ENCODE measurements around the gene HSD3B7. TPM values are rescaled to one million over a fixed set of nuclear protein-coding genes. Genes with fewer than 3 reads are reported as not detected.

HSD3B7 gene
- total RNA-seq: 11.6 and 14.7 TPM in 2 replicates

DNA sequence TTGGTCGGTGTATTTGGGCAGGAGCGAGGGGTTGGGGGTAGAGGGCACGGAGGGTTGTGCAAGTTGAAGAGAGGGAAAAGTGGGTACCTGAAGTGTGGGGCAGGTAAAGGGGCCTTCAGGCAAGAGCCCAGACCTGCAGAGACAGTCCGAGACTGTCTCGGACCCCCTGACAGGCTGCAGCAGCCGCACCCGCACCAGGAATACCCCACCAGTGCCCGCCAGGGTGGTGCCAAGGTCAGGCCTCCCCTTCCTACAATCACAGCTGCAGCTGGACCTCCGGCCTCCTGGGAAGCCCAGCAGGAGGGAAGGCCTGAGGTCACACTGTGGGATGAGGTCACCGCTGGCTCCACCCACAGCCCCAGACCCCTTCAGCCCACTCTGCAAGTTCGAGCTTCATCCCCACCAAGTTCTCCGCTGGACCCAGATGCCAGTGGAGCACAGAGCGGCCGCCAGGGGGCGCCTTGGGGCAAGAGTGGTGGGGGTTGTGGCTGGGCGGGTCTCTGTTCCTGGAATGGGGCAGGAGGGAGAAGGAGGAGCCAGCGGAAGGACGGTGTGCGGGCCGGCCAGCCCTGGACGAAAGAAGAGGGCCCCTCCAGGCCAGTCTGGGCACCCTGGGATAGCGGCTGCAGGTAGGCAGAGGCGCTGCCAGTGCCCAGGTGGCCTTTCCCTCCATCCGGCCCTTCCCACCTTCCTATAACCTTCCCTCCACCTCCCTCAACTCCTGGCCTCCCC is at the start of gene HSD3B7:
Gene HSD3B7, plus strand, starts transcription at position 539 of the 732 bp plus-strand sequence. CDS start 452 bp downstream, outside the sequence.

DNA sequence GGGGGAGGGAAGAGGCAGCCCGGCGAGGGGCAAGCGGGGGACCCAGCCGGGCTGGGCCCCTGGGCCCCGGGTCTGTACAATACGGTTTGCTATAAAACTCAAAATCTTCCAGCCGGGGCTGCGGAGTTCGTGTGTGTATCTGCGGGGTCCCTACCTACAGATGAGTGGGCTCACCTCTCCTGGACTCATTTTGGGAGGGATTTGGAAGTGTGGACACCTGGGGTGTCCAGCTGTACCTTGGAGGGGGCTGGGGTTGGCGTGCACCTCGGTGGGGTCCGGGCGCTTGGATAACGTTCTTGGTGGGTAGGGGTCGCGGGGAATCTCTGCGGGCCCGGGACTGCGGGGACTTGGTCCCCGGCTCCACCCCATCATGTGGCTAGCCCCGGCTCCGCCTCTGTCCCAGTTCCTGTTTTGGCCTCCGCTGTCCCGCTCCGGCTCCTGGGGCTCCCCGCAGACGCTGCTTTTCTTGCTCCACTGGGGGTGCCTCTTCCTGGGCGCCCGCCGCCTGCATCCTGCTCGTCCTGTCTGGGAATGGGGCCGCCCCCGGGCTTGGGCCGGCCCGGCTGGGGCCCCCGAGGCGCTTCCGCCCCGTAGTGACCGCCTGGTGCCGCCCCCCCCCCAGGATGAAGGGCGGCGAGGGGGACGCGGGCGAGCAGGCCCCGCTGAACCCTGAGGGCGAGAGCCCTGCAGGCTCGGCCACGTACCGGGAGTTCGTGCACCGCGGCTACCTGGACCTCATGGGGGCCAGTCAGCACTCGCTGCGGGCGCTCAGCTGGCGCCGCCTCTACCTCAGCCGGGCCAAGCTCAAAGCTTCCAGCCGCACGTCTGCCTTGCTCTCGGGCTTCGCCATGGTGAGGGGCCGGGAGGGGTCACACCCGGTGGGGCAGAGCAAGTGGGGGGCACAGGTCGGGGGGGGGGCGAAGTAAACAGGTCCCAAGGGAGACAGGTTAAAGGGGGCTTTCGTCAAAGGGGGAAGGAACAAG is 36.0 kb upstream of the HSD3B7 start, which contains the start of gene ORAI3:
Gene ORAI3, plus strand, starts transcription at position 402 of the 983 bp plus-strand sequence. Its CDS starts 222 bp downstream, at position 624.

DNA sequence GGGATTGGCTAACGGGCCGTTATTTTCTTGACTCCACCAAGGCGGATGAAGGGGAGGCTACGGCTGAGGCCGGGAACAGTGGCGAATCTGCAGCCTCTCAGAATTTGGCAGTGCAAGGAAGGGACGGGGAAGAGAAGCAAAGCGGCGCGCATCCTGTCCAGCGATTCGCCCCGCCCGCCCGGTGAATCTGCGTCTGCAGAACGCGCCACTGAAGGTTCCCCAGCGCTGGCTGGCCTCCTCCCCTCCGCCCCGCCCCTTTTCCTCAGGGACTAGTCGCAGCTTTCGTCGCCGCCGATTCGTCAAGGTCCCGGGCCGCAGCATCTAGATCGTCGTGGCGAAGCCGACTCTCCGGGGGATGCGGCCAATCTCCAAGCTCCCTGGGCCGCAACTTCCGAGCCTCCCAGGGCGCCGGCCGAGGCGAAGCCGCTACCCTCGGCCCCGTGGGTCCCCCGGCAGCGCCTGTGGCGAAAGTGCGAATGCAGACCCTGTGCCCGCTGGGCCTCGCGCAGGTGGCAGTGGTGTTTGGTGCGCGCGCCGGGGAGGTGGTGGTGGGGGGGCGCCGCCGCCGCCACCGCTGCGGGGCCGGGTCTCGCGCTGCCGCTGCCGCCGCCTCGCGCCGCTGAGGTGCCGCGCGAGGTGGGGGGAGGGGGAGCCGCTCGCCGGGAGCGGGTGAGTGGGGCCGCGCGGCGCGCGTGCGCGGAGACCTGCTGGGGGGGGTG is 27.4 kb upstream of the HSD3B7 start, which contains the start of gene SETD1A:
Gene SETD1A, plus strand, starts transcription at position 299 of the 719 bp plus-strand sequence. CDS start 978 bp downstream, outside the sequence.

DNA sequence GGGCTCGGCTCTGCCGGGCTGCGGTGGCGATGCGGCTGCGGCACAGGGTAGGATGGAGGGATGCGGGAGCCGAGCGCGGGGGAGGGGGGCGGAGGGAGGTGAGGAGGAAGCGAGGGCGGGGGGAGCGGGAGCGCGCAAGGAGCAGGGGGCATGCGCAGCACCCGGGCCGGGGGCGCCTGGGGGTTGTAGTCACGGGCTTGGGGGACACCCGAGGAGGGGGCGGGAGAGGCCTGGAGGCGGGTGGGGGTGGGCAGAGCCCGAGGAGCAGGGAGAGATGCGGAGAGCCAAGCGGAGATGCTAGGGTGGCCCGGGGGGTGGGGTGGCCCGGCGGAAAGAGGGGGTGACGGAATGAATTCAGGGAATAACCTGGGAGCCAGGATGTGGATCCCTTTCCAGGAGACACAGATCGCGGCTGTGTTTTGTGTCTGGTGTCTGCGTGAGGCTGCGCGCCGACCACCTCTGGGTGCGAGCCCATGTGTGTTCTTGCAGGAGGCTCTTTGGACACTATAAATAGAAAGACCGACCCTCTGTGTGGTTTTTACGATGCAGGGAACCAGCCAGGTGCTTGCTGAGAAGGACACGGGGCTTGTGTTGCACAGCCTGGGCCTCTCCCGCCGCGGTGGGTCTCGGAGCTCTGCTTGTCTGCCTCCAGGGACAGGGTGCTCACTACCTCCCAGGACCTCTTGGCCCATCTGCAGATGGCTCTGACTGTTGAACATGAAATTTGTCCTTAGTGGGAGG is 25.7 kb downstream of the HSD3B7 start, which contains the start of gene STX1B:
Gene STX1B, minus strand, starts transcription at position 54 of the 741 bp plus-strand sequence. CDS start 242 bp downstream, outside the sequence.

DNA sequence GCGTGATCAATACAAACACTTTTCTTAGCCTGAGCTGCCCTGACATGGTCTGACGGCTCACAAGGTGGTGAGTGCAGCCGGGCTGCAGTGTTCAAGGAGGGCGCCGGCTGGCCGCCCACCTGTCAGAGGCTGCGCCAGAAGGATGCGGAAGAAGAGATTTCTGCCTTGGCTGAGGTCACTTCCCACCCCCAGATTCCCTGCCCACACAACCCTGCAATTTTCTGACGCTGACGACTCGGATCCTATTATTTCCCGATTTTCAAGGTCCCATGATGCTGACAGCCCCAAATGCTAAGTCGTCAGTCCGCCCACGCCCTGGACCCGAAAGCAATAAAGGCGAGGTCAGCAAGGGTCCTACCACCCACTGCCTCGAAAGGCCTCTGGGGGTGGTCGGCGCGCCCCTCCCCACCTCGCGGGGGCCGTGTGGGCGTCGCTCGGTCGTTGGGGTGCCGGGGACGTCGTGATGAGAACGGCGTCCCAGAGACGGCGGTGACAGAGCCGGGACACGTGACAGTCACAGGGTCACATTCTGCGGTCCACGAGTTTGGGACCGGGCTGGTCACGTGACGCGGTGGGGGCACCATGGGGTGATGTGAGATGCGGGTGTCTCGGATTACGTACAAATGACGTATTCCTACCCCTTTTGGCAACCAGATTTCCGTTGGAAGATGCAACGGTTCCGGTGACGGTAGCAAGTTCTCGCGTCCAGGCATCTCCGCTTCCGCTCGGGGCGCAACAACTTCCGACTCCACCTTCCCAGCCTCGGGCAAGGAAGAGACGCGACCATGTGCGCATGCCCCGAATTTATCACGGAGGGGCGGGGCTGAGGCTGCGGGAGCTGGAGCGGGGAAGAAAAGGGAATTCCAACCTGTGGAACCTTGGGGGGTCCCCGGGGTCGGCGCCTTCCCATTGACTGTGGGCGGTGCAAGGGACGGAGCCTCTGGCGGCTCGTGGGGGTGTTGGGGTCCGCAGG is 48.0 kb downstream of the HSD3B7 start, which contains the start of gene STX4:
Gene STX4, plus strand, starts transcription at position 823 of the 973 bp plus-strand sequence. CDS start 248 bp downstream, outside the sequence.

Other genes starting within 250 kb of the HSD3B7 start
- 17.5 and 24.9 TPM in 2 replicates for gene PHKG2, start 236.8 kb upstream of the HSD3B7 start, total RNA-seq
- 0.60 and 5.8 TPM in 2 replicates for gene CFAP119, start 223.1 kb upstream of the HSD3B7 start, total RNA-seq
- gene RNF40, start 222.9 kb upstream of the HSD3B7 start, total RNA-seq: 44.8 and 54.7 TPM in 2 replicates
- gene ZNF629, start 198.0 kb upstream of the HSD3B7 start, total RNA-seq: 13.4 and 15.9 TPM in 2 replicates
- 65.5 and 67.8 TPM in 2 replicates for gene BCL7C, start 91.1 kb upstream of the HSD3B7 start, total RNA-seq
- 2.9 and 5.2 TPM in 2 replicates for gene CTF1, start 88.6 kb upstream of the HSD3B7 start, total RNA-seq
- gene FBXL19, start 61.6 kb upstream of the HSD3B7 start, total RNA-seq: 14.0 and 16.7 TPM in 2 replicates
- gene ORAI3, start 36.1 kb upstream of the HSD3B7 start, total RNA-seq: 85.8 and 98.9 TPM in 2 replicates
- gene SETD1A, start 27.5 kb upstream of the HSD3B7 start, total RNA-seq: 3.3 and 4.0 TPM in 2 replicates
- under 0.01 and 0.94 TPM in 2 replicates for gene STX1B, start 25.4 kb downstream of the HSD3B7 start, total RNA-seq
- gene STX4, start 48.4 kb downstream of the HSD3B7 start, total RNA-seq: 17.5 and 20.2 TPM in 2 replicates
- 13.5 and 16.9 TPM in 2 replicates for gene ZNF668, start 89.0 kb downstream of the HSD3B7 start, total RNA-seq
- 9.1 and 13.3 TPM in 2 replicates for gene ZNF646, start 89.2 kb downstream of the HSD3B7 start, total RNA-seq
- gene PRSS53, start 103.7 kb downstream of the HSD3B7 start, total RNA-seq: 0.58 and 1.2 TPM in 2 replicates
- gene VKORC1, start 109.6 kb downstream of the HSD3B7 start, total RNA-seq: 198 and 277 TPM in 2 replicates
- 51.4 and 68.6 TPM in 2 replicates for gene BCKDK, start 123.2 kb downstream of the HSD3B7 start, total RNA-seq
- 30.2 and 33.0 TPM in 2 replicates for gene KAT8, start 132.5 kb downstream of the HSD3B7 start, total RNA-seq
- gene PRSS8, start 150.5 kb downstream of the HSD3B7 start, total RNA-seq: 0.12 and 0.51 TPM in 2 replicates
- gene PRSS36, start 164.9 kb downstream of the HSD3B7 start, total RNA-seq: 0.34 and 1.3 TPM in 2 replicates
- 29.2 and 31.2 TPM in 2 replicates for gene FUS, start 194.9 kb downstream of the HSD3B7 start, total RNA-seq
- 50.4 and 57.1 TPM in 2 replicates for gene PYCARD, start 217.6 kb downstream of the HSD3B7 start, total RNA-seq
- 0.68 TPM in 1 of 2 replicates, not detected in the other for gene TRIM72, start 228.9 kb downstream of the HSD3B7 start, total RNA-seq
- not detected in 2 replicates for gene PYDC1, start 231.9 kb downstream of the HSD3B7 start, total RNA-seq

Data from pericardium fibroblast (primary cell).